Liver (tissue), 9 donors: ENCODE data around the gene GSTP1. TPM values are rescaled to one million over a fixed set of nuclear protein-coding genes. Genes with fewer than 3 reads are reported as not detected.

Experiments used
- DNase-seq: peaks from one replicate; pipeline ENCODE4 v3.0.0-alpha.2; 2017; ENCODE audit warnings: low spot score
- H3K27ac ChIP-seq, 2 donors: one replicate each; pipeline ENCODE4 v1.7.0; 2013; ENCODE audit warnings: inconsistent platforms in 2 of 2, low read length in 2 of 2, control low read depth in 1 of 2, low read depth in 1 of 2, mild to moderate bottlenecking in 1 of 2
- H3K27me3 ChIP-seq, 4 donors: one replicate each; pipeline versions ENCODE4 v1.6.1 to v1.7.0; 2013; ENCODE audit warnings: low read length in 3 of 4, inconsistent platforms in 1 of 4, mild to moderate bottlenecking in 1 of 4, moderate library complexity in 1 of 4; ENCODE audit not compliant: control insufficient read depth in 4 of 4, insufficient read depth in 4 of 4
- H3K36me3 ChIP-seq, 4 donors: one replicate each; pipeline versions ENCODE4 v1.6.1 to v1.7.0; 2013; ENCODE audit warnings: low read length in 3 of 4, mild to moderate bottlenecking in 3 of 4, low read depth in 1 of 4, moderate library complexity in 1 of 4; ENCODE audit not compliant: control insufficient read depth in 4 of 4, insufficient read depth in 3 of 4
- H3K4me1 ChIP-seq, 4 donors: one replicate each; pipeline versions ENCODE4 v1.6.1 to v1.7.0; 2013; ENCODE audit warnings: low read length in 3 of 4, mild to moderate bottlenecking in 3 of 4, moderate library complexity in 1 of 4; ENCODE audit not compliant: control insufficient read depth in 4 of 4, insufficient read depth in 4 of 4
- H3K4me3 ChIP-seq, 3 donors: one replicate each; pipeline versions ENCODE4 v1.6.1 to v1.7.0; 2013; ENCODE audit warnings: low read length in 3 of 3, control low read depth in 1 of 3, low read depth in 1 of 3, mild to moderate bottlenecking in 1 of 3
- H3K9ac ChIP-seq, 2 donors: one replicate each; pipeline ENCODE4 v1.7.0; 2013; ENCODE audit warnings: low read length in 2 of 2, mild to moderate bottlenecking in 2 of 2, moderate library complexity in 2 of 2, control low read depth in 1 of 2, low read depth in 1 of 2
- H3K9me3 ChIP-seq, 4 donors: one replicate each; pipeline versions ENCODE4 v1.6.1 to v1.7.0; 2013; ENCODE audit warnings: low read length in 3 of 4; ENCODE audit not compliant: control insufficient read depth in 4 of 4
- ATF3 ChIP-seq: IDR thresholded peaks from 2 replicates; pipeline ENCODE4 v1.6.1; 2016; ENCODE audit warnings: antibody characterized with exemption
- CTCF ChIP-seq: fragments of 150-350 bp; IDR thresholded peaks from 2 replicates; pipeline ENCODE4 v1.5.1; 2017; ENCODE audit warnings: improper control_type of control experiment, low read depth, low read length; ENCODE audit not compliant: missing input control
- EGR1 ChIP-seq, 2 donors: IDR thresholded peaks; 2 replicates each; pipeline ENCODE4 v1.6.1; 2016 to 2018; ENCODE audit warnings: antibody characterized with exemption in 2 of 2, low read depth in 2 of 2
- FOXA1 ChIP-seq: IDR thresholded peaks from 2 replicates; pipeline ENCODE4 v1.6.1; 2016; ENCODE audit warnings: antibody characterized with exemption
- FOXA2 ChIP-seq: IDR thresholded peaks from 2 replicates; pipeline ENCODE4 v1.6.1; 2016; ENCODE audit warnings: antibody characterized with exemption
- GABPA ChIP-seq, 2 donors: IDR thresholded peaks in 1 of 2; conservative IDR thresholded peaks in 1 of 2; 2 replicates each; pipeline ENCODE4 v1.6.1; 2016; ENCODE audit warnings: antibody characterized with exemption in 2 of 2, mild to moderate bottlenecking in 1 of 2, moderate library complexity in 1 of 2
- HNF4A ChIP-seq, 2 donors: conservative IDR thresholded peaks; 2 replicates each; pipeline ENCODE4 v1.6.1; 2016; ENCODE audit warnings: antibody characterized with exemption in 2 of 2, mild to moderate bottlenecking in 2 of 2
- HNF4G ChIP-seq: IDR thresholded peaks from 2 replicates; pipeline ENCODE4 v1.6.1; 2016; ENCODE audit warnings: antibody characterized with exemption
- JUND ChIP-seq, 2 donors: IDR thresholded peaks; 2 replicates each; pipeline ENCODE4 v1.6.1; 2016; ENCODE audit warnings: antibody characterized with exemption in 2 of 2
- MAX ChIP-seq: IDR thresholded peaks from 2 replicates; pipeline ENCODE4 v1.6.1; 2016; ENCODE audit warnings: antibody characterized with exemption
- NR2F2 ChIP-seq: IDR thresholded peaks from 2 replicates; pipeline ENCODE4 v1.6.1; 2016; ENCODE audit warnings: antibody characterized with exemption
- RAD21 ChIP-seq, 2 donors: IDR thresholded peaks; 2 replicates each; pipeline ENCODE4 v1.6.1; 2016; ENCODE audit warnings: antibody characterized with exemption in 2 of 2, mild to moderate bottlenecking in 2 of 2
- REST ChIP-seq: IDR thresholded peaks from 2 replicates; pipeline ENCODE4 v1.6.1; 2016; ENCODE audit warnings: antibody characterized with exemption, mild to moderate bottlenecking
- RXRA ChIP-seq, 2 donors: IDR thresholded peaks; 2 replicates each; pipeline ENCODE4 v1.6.1; 2017 to 2018; ENCODE audit warnings: antibody characterized with exemption in 2 of 2, mild to moderate bottlenecking in 1 of 2
- SP1 ChIP-seq: IDR thresholded peaks from 2 replicates; pipeline ENCODE4 v1.6.1; 2018; ENCODE audit warnings: antibody characterized with exemption, mild to moderate bottlenecking
- TAF1 ChIP-seq: conservative IDR thresholded peaks from 2 replicates; pipeline ENCODE4 v1.6.1; 2016; ENCODE audit warnings: antibody characterized with exemption, mild to moderate bottlenecking
- ZBTB33 ChIP-seq: IDR thresholded peaks from 2 replicates; pipeline ENCODE4 v1.6.1; 2016; ENCODE audit warnings: antibody characterized with exemption
- WGBS: extraction: QIAGEN DNeasy Blood & Tissue Kit; methylation state at CpG from one replicate; pipeline ENCODE4 v1.1.7; 2013; 5-methylcytosine and 5-hydroxymethylcytosine counted together
- polyA plus RNA-seq, 2 donors: library from polyadenylated mRNA; stranded (reverse) in 1 of 2; unstranded in 1 of 2; fragments of 200-250 nt in 1 of 2; fragments of >200 nt in 1 of 2; fragmentation: Nextera tagmentation in 1 of 2; extraction: Ambion mirVana in 1 of 2; gene quantifications; one replicate each; pipeline versions ENCODE4 v1.2.1 to v1.2.3, GENCODE V29; 2013 to 2015
- total RNA-seq, 2 donors: library from RNA; depleted of rRNA; stranded (reverse); fragments of >200 nt; gene quantifications; one replicate each; pipeline ENCODE4 v1.2.3, GENCODE V29; 2014
- donor health status: healthy.
- donor health status: healthy.
- donor health status: healthy.
- donor health status: healthy.
- donor health status: healthy.

GSTP1 gene
- total and polyA plus RNA-seq, 4 donors = 25.6 to 228 (median 44.8) TPM

- WGBS = 62% methylated on average over 1 of the region's 1 CpG
- H3K4me1 ChIP-seq = no peaks in the 10 kb centered on the region
- H3K9ac ChIP-seq = no peak overlapping the region
- TF ChIP-seq ZBTB33 (no peak), HNF4G (no peak), EGR1 (IDR thresholded peaks at IDR 0.05; ENCODE audit: low read depth in 2 of 2) (no peak), TAF1 (no peak), SP1 (no peak), RXRA (IDR thresholded peaks at IDR 0.05) (no peak), MAX (no peak), HNF4A (conservative IDR thresholded peaks at IDR 0.05) (no peak), GABPA (IDR thresholded peaks at IDR 0.05 in 1 of 2, conservative IDR thresholded peaks at IDR 0.05 in 1 of 2) (no peak), RAD21 (IDR thresholded peaks at IDR 0.05) (no peak), JUND (IDR thresholded peaks at IDR 0.05) (no peak), FOXA1 (no peak), REST (no peak), FOXA2 (no peak), NR2F2 (no peak), CTCF (no peak)
- no peak overlapping the region for H3K4me3 ChIP-seq
- H3K27ac ChIP-seq = no peak overlapping the region
- no peak for DNase-seq
- H3K36me3 ChIP-seq = no peaks in the 10 kb centered on the region
- H3K27me3 ChIP-seq = no peaks in the 10 kb centered on the region
- no peaks in the 10 kb centered on the region for H3K9me3 ChIP-seq
These were observed 48.1 kb upstream of the GSTP1 start for GRCh38 chr11:67535561-67535960.

- no peak for DNase-seq
- Histone ChIP-seq H3K36me3 (no peaks in the 10 kb centered on the region), H3K4me3 (no peak overlapping the region), H3K4me1 (no peaks in the 10 kb centered on the region), H3K9ac (no peak overlapping the region), H3K27ac (no peak overlapping the region), H3K9me3 (no peaks in the 10 kb centered on the region), H3K27me3 (no peaks in the 10 kb centered on the region)
- 88% methylated on average over 6 of the region's 6 CpGs for WGBS
- no peak for TF ChIP-seq HNF4A (conservative IDR thresholded peaks at IDR 0.05)
- TF ChIP-seq FOXA2 = no peak
- TF ChIP-seq ATF3 = no peak
- TF ChIP-seq ZBTB33 = no peak
- no peak for TF ChIP-seq GABPA (IDR thresholded peaks at IDR 0.05 in 1 of 2, conservative IDR thresholded peaks at IDR 0.05 in 1 of 2)
- TF ChIP-seq JUND (IDR thresholded peaks at IDR 0.05) = no peak
- no peak for TF ChIP-seq SP1
- TF ChIP-seq FOXA1 = no peak
These were observed 45.3 kb upstream of the GSTP1 start for GRCh38 chr11:67538306-67538705.
